SK-N-SH (cell line): ENCODE data around the gene NOTCH4. TPM values are rescaled to one million over a fixed set of nuclear protein-coding genes. Genes with fewer than 3 reads are reported as not detected.

Experiments used
- CTCF ChIA-PET: fragments of 300-600, 350-600 bp; formaldehyde crosslinking; extraction: SDS; loops from one replicate; lab custom pipeline; 2021; lab: Yijun Ruan, JAX
- POLR2A ChIA-PET: fragments of 350-600 bp; sonication (Branson Sonifier 250); formaldehyde crosslinking; extraction: SDS; loops from one replicate; lab custom pipeline; 2020; ENCODE audit warnings: antibody characterized with exemption, inconsistent platforms; lab: Yijun Ruan, JAX
- DNase-seq: peaks from one replicate; pipeline ENCODE4 v3.0.0; 2012
- H2AFZ ChIP-seq: fragments of 200-600 bp; sonication (generic); 2 replicates; pipeline ENCODE4 v1.8.1; 2016; ENCODE audit warnings: antibody characterized with exemption, mild to moderate bottlenecking, low read depth
- H3F3A ChIP-seq: fragments of 200-600 bp; sonication (generic); replicated peaks from 2 replicates; pipeline ENCODE3; 2016; ENCODE audit warnings: antibody characterized with exemption, mild to moderate bottlenecking; ENCODE audit not compliant: insufficient read depth
- H3K27ac ChIP-seq, 2 experiments: fragments of 200-500 bp in 1 of 2; fragments of 200-600 bp in 1 of 2; sonication (Bioruptor generic) in 1 of 2; sonication (generic), shearing (Covaris generic) in 1 of 2; 2 replicates each; pipeline versions ENCODE4 v1.5.1 to v1.6.1; 2014 to 2016; ENCODE audit warnings: low read depth in 2 of 2, inconsistent platforms in 1 of 2, low read length in 1 of 2, mild to moderate bottlenecking in 1 of 2, mixed read lengths in 1 of 2
- H3K27me3 ChIP-seq: fragments of 200-600 bp; sonication (generic), shearing (Covaris generic); 2 replicates; pipeline ENCODE4 v1.6.1; 2016; ENCODE audit warnings: mixed run types; ENCODE audit not compliant: insufficient read depth
- H3K36me3 ChIP-seq, 2 experiments: fragments of 200-500 bp in 1 of 2; fragments of 200-600 bp in 1 of 2; sonication (Bioruptor generic) in 1 of 2; sonication (generic) in 1 of 2; replicated peaks in 1 of 2; 2 replicates each; pipeline versions ENCODE3 to v1.5.1; 2014 to 2016; ENCODE audit warnings: low read length in 1 of 2, mild to moderate bottlenecking in 1 of 2; ENCODE audit not compliant: insufficient read depth in 2 of 2, control insufficient read depth in 1 of 2
- H3K4me1 ChIP-seq, 2 experiments: fragments of 200-500 bp in 1 of 2; fragments of 200-600 bp in 1 of 2; sonication (Bioruptor generic) in 1 of 2; sonication (generic), shearing (Covaris generic) in 1 of 2; 2 replicates each; pipeline versions ENCODE4 v1.5.1 to v1.6.1; 2014 to 2016; ENCODE audit warnings: low read depth in 1 of 2, low read length in 1 of 2, mixed run types in 1 of 2; ENCODE audit not compliant: insufficient read depth in 2 of 2, control insufficient read depth in 1 of 2
- H3K4me2 ChIP-seq: fragments of 200-600 bp; sonication (generic), shearing (Covaris generic); 2 replicates; pipeline ENCODE4 v1.6.1; 2017; ENCODE audit warnings: mixed run types
- H3K4me3 ChIP-seq, 2 experiments: fragments of 200-500 bp in 1 of 2; fragments of 200-600 bp in 1 of 2; sonication (Bioruptor generic) in 1 of 2; sonication (generic), shearing (Covaris generic) in 1 of 2; 2 replicates each; pipeline versions ENCODE4 v1.5.1 to v1.8.1; 2014 to 2016; ENCODE audit warnings: low read depth in 2 of 2, inconsistent platforms in 1 of 2, low read length in 1 of 2, mild to moderate bottlenecking in 1 of 2, mixed read lengths in 1 of 2, moderate library complexity in 1 of 2
- H3K79me2 ChIP-seq: fragments of 200-600 bp; sonication (generic); 2 replicates; pipeline ENCODE4 v1.8.1; 2017; ENCODE audit warnings: mild to moderate bottlenecking; ENCODE audit not compliant: insufficient read depth
- H3K9ac ChIP-seq: fragments of 200-600 bp; sonication (generic); 2 replicates; pipeline ENCODE4 v1.6.1; 2017; ENCODE audit warnings: mixed run types
- H3K9me2 ChIP-seq: fragments of 200-600 bp; sonication (generic); 2 replicates; pipeline ENCODE4 v1.6.1; 2017; ENCODE audit warnings: mixed run types
- H3K9me3 ChIP-seq: fragments of 200-600 bp; sonication (generic); 2 replicates; pipeline ENCODE4 v1.6.1; 2017; ENCODE audit warnings: mixed run types, mild to moderate bottlenecking, moderate library complexity
- H4K20me1 ChIP-seq: fragments of 200-600 bp; sonication (generic); 2 replicates; pipeline ENCODE4 v1.6.1; 2017; ENCODE audit warnings: mild to moderate bottlenecking, mixed run types; ENCODE audit not compliant: insufficient read depth
- CHD2 ChIP-seq: fragments of 150-350 bp; IDR thresholded peaks from 2 replicates; pipeline ENCODE4 v1.6.1; 2018; ENCODE audit warnings: low read length; ENCODE audit not compliant: partially characterized antibody
- ELF1 ChIP-seq: IDR thresholded peaks from 2 replicates; pipeline ENCODE4 v1.4.0; 2012
- EP300 ChIP-seq, 2 experiments: IDR thresholded peaks; 2 replicates each; pipeline versions ENCODE4 v1.4.0 to v1.6.1; 2012; ENCODE audit warnings: borderline replicate concordance in 1 of 2, low read depth in 1 of 2, low read length in 1 of 2
- FOXJ3 ChIP-seq: sonication (generic); formaldehyde crosslinking; IDR thresholded peaks from 2 replicates; pipeline ENCODE4 v1.5.1; 2020; ENCODE audit warnings: mild to moderate bottlenecking, missing genetic modification reagents
- FOXM1 ChIP-seq: IDR thresholded peaks from 2 replicates; pipeline ENCODE4 v1.4.0; 2012; ENCODE audit warnings: low read depth, mild to moderate bottlenecking
- GABPA ChIP-seq: IDR thresholded peaks from 2 replicates; pipeline ENCODE4 v1.4.0; 2012; ENCODE audit warnings: low read depth, mild to moderate bottlenecking
- MEF2A ChIP-seq: IDR thresholded peaks from 2 replicates; pipeline ENCODE4 v1.4.0; 2012; ENCODE audit warnings: low read depth, borderline replicate concordance
- MXI1 ChIP-seq: IDR thresholded peaks from 2 replicates; pipeline ENCODE4 v1.6.1; 2012; ENCODE audit warnings: mild to moderate bottlenecking, low read depth, low read length, improper control_type of control experiment
- POLR2AphosphoS5 ChIP-seq: IDR thresholded peaks from 2 replicates; pipeline ENCODE4 v1.6.1; 2012; ENCODE audit warnings: low read depth, low read length
- RFX5 ChIP-seq: IDR thresholded peaks from 2 replicates; pipeline ENCODE4 v1.6.1; 2012; ENCODE audit warnings: mild to moderate bottlenecking, improper control_type of control experiment, low read length
- SIN3A ChIP-seq: IDR thresholded peaks from 2 replicates; pipeline ENCODE4 v1.6.1; 2012; ENCODE audit warnings: low read depth, mild to moderate bottlenecking, low read length, moderate library complexity, borderline replicate concordance
- TAF1 ChIP-seq: IDR thresholded peaks from 2 replicates; pipeline ENCODE4 v1.6.1; 2012; ENCODE audit warnings: low read depth, mild to moderate bottlenecking, low read length, moderate library complexity, borderline replicate concordance
- TCF12 ChIP-seq: IDR thresholded peaks from 2 replicates; pipeline ENCODE4 v1.4.0; 2012
- TEAD4 ChIP-seq: IDR thresholded peaks from 2 replicates; pipeline ENCODE4 v1.4.0; 2012; ENCODE audit warnings: mild to moderate bottlenecking, borderline replicate concordance; ENCODE audit not compliant: insufficient read depth
- WGBS: methylation state at CpG from one replicate; pipeline ENCODE4 v1.1.6; 2017; ENCODE audit warnings: low lambda C conversion rate; 5-methylcytosine and 5-hydroxymethylcytosine counted together
- polyA plus RNA-seq, 3 experiments: library from polyadenylated mRNA; depleted of rRNA; stranded (reverse); fragments of >200 nt; gene quantifications; 2 replicates each; pipeline ENCODE4 v1.2.3, GENCODE V29; 2012
- TF ChIP-seq, protein P1 (sequence below): IDR thresholded peaks from 2 replicates; pipeline ENCODE4 v1.6.1; 2012; ENCODE audit warnings: mild to moderate bottlenecking, low read depth, low read length, moderate library complexity
- TF ChIP-seq, protein P2 (sequence below): IDR thresholded peaks from 2 replicates; pipeline ENCODE4; 2012
- TF ChIP-seq, protein P3 (sequence below): IDR thresholded peaks from 2 replicates; pipeline ENCODE4 v1.4.0; 2012; ENCODE audit warnings: low read depth, borderline replicate concordance
- TF ChIP-seq, protein P4 (sequence below): IDR thresholded peaks from 2 replicates; pipeline ENCODE4 v1.4.0; 2012; ENCODE audit warnings: low read depth

The NOTCH4 gene
- polyA plus RNA-seq, 1 of the 3 experiments (the other 2 are of a cell fraction) = 2.5 TPM

DNA sequence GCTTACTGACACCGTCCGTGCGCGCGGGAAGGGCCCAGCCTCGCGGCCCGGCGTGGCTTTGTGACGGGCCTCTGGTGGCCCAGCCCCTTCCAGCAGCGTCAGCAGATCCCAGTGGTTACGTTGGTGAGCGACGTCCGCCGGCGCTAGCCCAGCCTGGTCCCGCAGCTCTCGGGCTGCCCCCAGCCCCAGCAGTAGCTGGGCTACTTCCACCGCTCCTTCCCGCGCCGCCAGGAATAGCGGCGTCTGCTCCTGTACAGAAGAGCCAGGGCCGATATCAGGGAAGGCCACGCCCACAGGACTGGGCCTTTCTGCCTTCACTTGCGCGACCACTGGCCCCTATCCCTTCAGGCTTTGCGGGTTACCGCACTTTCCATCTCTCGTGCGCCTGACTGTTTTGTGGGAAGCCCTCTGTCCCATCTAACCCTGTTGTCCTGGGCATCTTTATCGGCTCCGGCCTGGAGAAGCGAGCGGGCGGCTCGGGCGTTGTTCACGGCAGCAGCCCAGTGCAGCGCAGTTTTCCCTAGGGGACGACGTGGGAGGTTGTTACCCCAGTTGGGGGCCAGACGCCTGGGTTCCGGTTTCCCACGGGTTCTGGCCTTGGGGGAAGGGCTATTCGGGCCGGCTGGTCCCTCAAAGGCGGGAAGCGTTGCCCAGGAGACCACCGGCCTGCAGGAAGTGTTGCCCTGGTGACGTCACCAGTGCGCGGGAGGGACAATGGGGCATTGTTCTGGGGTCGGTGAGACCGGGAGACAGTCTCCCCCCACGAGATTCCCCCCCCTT lies 27.8 kb downstream of the NOTCH4 start:
- Histone ChIP-seq H3K79me2 (no peaks in the 10 kb centered on the region), H3K4me3 (peak overlapping the region; percentile 83 to 95), H3K9me3 (no peaks in the 10 kb centered on the region), H2AFZ (peak overlapping the region; percentile 40; the same call in 1 of the 2 replicates), H3K27me3 (no peaks in the 10 kb centered on the region), H3F3A (peaks cover 15% of the 10 kb centered on the region), H3K27ac (peak overlapping the region; percentile 99 to 100), H3K9ac (peak overlapping the region; percentile 100), H3K4me2 (peak overlapping the region; percentile 100), H3K36me3 (no peaks in the 10 kb centered on the region), H3K9me2 (no peaks in the 10 kb centered on the region), H3K4me1 (peaks cover 6 to 18% of the 10 kb centered on the region in 2 experiments; a peak in 1 of 4 replicates), H4K20me1 (no peaks in the 10 kb centered on the region)
- peak; percentile 88 for DNase-seq
- WGBS = 0% methylated on average over 20 of the region's 58 CpGs
- 0 out of 2 replicates have a peak, but pooled peaks have one; percentile 11 for TF ChIP-seq RFX5
- 0 out of 2 replicates have a peak, but pooled peaks have one; percentile 2 for TF ChIP-seq TCF12
- no peak for TF ChIP-seq TEAD4
- TF ChIP-seq, protein P1, sequence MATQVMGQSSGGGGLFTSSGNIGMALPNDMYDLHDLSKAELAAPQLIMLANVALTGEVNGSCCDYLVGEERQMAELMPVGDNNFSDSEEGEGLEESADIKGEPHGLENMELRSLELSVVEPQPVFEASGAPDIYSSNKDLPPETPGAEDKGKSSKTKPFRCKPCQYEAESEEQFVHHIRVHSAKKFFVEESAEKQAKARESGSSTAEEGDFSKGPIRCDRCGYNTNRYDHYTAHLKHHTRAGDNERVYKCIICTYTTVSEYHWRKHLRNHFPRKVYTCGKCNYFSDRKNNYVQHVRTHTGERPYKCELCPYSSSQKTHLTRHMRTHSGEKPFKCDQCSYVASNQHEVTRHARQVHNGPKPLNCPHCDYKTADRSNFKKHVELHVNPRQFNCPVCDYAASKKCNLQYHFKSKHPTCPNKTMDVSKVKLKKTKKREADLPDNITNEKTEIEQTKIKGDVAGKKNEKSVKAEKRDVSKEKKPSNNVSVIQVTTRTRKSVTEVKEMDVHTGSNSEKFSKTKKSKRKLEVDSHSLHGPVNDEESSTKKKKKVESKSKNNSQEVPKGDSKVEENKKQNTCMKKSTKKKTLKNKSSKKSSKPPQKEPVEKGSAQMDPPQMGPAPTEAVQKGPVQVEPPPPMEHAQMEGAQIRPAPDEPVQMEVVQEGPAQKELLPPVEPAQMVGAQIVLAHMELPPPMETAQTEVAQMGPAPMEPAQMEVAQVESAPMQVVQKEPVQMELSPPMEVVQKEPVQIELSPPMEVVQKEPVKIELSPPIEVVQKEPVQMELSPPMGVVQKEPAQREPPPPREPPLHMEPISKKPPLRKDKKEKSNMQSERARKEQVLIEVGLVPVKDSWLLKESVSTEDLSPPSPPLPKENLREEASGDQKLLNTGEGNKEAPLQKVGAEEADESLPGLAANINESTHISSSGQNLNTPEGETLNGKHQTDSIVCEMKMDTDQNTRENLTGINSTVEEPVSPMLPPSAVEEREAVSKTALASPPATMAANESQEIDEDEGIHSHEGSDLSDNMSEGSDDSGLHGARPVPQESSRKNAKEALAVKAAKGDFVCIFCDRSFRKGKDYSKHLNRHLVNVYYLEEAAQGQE = 0 out of 2 replicates have a peak, but pooled peaks have one; percentile 1
- TF ChIP-seq POLR2AphosphoS5 = peak; percentile 84
- TF ChIP-seq ELF1 = peak; percentile 35; the same call in 1 of the 2 replicates
- TF ChIP-seq, protein P2, sequence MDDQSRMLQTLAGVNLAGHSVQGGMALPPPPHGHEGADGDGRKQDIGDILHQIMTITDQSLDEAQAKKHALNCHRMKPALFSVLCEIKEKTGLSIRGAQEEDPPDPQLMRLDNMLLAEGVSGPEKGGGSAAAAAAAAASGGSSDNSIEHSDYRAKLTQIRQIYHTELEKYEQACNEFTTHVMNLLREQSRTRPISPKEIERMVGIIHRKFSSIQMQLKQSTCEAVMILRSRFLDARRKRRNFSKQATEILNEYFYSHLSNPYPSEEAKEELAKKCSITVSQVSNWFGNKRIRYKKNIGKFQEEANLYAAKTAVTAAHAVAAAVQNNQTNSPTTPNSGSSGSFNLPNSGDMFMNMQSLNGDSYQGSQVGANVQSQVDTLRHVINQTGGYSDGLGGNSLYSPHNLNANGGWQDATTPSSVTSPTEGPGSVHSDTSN = peak; percentile 58
- TF ChIP-seq FOXJ3 (CRISPR knock-in tag) = peak; percentile 21; the same call in 1 of the 2 replicates
- TF ChIP-seq SIN3A = no peak
- TF ChIP-seq, protein P3, sequence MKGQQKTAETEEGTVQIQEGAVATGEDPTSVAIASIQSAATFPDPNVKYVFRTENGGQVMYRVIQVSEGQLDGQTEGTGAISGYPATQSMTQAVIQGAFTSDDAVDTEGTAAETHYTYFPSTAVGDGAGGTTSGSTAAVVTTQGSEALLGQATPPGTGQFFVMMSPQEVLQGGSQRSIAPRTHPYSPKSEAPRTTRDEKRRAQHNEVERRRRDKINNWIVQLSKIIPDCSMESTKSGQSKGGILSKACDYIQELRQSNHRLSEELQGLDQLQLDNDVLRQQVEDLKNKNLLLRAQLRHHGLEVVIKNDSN = no peak
- TF ChIP-seq GABPA = peak; percentile 60
- peak; percentile 56; the same call in 1 of the 2 replicates for TF ChIP-seq MXI1
- TF ChIP-seq EP300 (IDR thresholded peaks at IDR 0.05; ENCODE audit: borderline replicate concordance in 1 of 2, low read depth in 1 of 2, low read length in 1 of 2) = peak in 1 of 2 experiments; percentile 33; a peak in 1 of 4 replicates
- peak; percentile 40; the same call in 1 of the 2 replicates for TF ChIP-seq TAF1
- TF ChIP-seq CHD2 = peak; percentile 87
- TF ChIP-seq, protein P4, sequence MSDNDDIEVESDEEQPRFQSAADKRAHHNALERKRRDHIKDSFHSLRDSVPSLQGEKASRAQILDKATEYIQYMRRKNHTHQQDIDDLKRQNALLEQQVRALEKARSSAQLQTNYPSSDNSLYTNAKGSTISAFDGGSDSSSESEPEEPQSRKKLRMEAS = peak; percentile 85
- TF ChIP-seq MEF2A = no peak
- no peak for TF ChIP-seq FOXM1
- ChIA-PET POLR2A (interaction anchor here (0.5 to 2.2 kb wide), 12 partner anchors 9 to 1012 kb away, joined by 3 to 16 read pairs (median 4); partner anchors contain the start of genes ATF6B, DDX39B, DXO and FKBPL), CTCF (interaction anchor here (0.7 to 2.3 kb wide), 11 partner anchors 14 to 643 kb away, joined by 3 to 17 read pairs (median 5); partner anchors contain the start of genes AGPAT1, ATF6B, EGFL8 and FKBPL)
